Mesenchymal stem cell (in vitro differentiated cells and primary cell): Measurements from ENCODE around the gene LBP.

Source experiments
- DNase-seq: peaks from one replicate; pipeline ENCODE4 v3.0.0-alpha.2; 2013
- H2AFZ ChIP-seq: one replicate; pipeline ENCODE4 v1.6.1; 2013; ENCODE audit warnings: low read depth, mild to moderate bottlenecking, control low read depth, inconsistent platforms, low read length, moderate library complexity
- H2AK5ac ChIP-seq: 2 replicates; pipeline ENCODE4 v1.6.1; 2013; ENCODE audit warnings: low read length, moderate library complexity, mild to moderate bottlenecking, inconsistent platforms; ENCODE audit not compliant: severe bottlenecking
- H2BK120ac ChIP-seq: one replicate; pipeline ENCODE4 v1.6.1; 2013; ENCODE audit warnings: low read depth, mild to moderate bottlenecking, inconsistent platforms, low read length, moderate library complexity
- H2BK12ac ChIP-seq, 2 experiments: one replicate each; pipeline ENCODE4 v1.6.1; 2013; ENCODE audit warnings: inconsistent platforms in 2 of 2, low read length in 2 of 2, mild to moderate bottlenecking in 2 of 2, moderate library complexity in 2 of 2, control low read depth in 1 of 2
- H2BK15ac ChIP-seq: one replicate; pipeline ENCODE4 v1.6.1; 2013; ENCODE audit warnings: mild to moderate bottlenecking, low read depth, inconsistent platforms; ENCODE audit not compliant: poor library complexity, severe bottlenecking
- H2BK5ac ChIP-seq: 2 replicates; pipeline ENCODE4 v1.6.1; 2013; ENCODE audit warnings: low read depth, mild to moderate bottlenecking, low read length, control low read depth, inconsistent platforms; ENCODE audit not compliant: poor library complexity, severe bottlenecking
- H3K14ac ChIP-seq, 2 experiments: one replicate each; pipeline ENCODE4 v1.6.1; 2013; ENCODE audit warnings: inconsistent platforms in 2 of 2, low read length in 2 of 2, control low read depth in 1 of 2, mild to moderate bottlenecking in 1 of 2, moderate library complexity in 1 of 2
- H3K18ac ChIP-seq, 2 experiments: one replicate each; pipeline ENCODE4 v1.6.1; 2013; ENCODE audit warnings: inconsistent platforms in 2 of 2, low read length in 2 of 2, control low read depth in 1 of 2, low read depth in 1 of 2, mild to moderate bottlenecking in 1 of 2
- H3K23ac ChIP-seq, 2 experiments: one replicate each; pipeline ENCODE4 v1.6.1; 2013; ENCODE audit warnings: inconsistent platforms in 2 of 2, low read length in 2 of 2, mild to moderate bottlenecking in 2 of 2, moderate library complexity in 2 of 2, control low read depth in 1 of 2
- H3K27ac ChIP-seq: 2 replicates; pipeline ENCODE4 v1.5.1; 2013; ENCODE audit warnings: mild to moderate bottlenecking, moderate library complexity, low read length, control low read depth, inconsistent platforms; ENCODE audit not compliant: poor library complexity, severe bottlenecking
- H3K27me3 ChIP-seq, 2 experiments: 2 replicates each; pipeline versions ENCODE4 v1.6.1 to v1.7.0; 2013; ENCODE audit warnings: low read length in 2 of 2, mild to moderate bottlenecking in 2 of 2, moderate library complexity in 2 of 2, control low read depth in 1 of 2, inconsistent platforms in 1 of 2; ENCODE audit not compliant: control insufficient read depth in 1 of 2, insufficient read depth in 1 of 2
- H3K36me3 ChIP-seq, 2 experiments: 2 replicates each; pipeline versions ENCODE4 v1.6.1 to v1.7.0; 2013; ENCODE audit warnings: low read length in 2 of 2, control low read depth in 1 of 2, inconsistent platforms in 1 of 2, low read depth in 1 of 2, mild to moderate bottlenecking in 1 of 2; ENCODE audit not compliant: insufficient read depth in 2 of 2, control insufficient read depth in 1 of 2
- H3K4ac ChIP-seq, 2 experiments: one replicate each; pipeline ENCODE4 v1.6.1; 2013; ENCODE audit warnings: inconsistent platforms in 2 of 2, low read length in 2 of 2, mild to moderate bottlenecking in 2 of 2, moderate library complexity in 2 of 2, control low read depth in 1 of 2, low read depth in 1 of 2
- H3K4me1 ChIP-seq: 2 replicates; pipeline ENCODE4 v1.6.1; 2013; ENCODE audit warnings: low read depth, low read length, control low read depth; ENCODE audit not compliant: control insufficient read depth, insufficient read depth
- H3K4me2 ChIP-seq: 2 replicates; pipeline ENCODE4 v1.6.1; 2013; ENCODE audit warnings: low read length, mild to moderate bottlenecking, inconsistent platforms; ENCODE audit not compliant: poor library complexity, severe bottlenecking
- H3K4me3 ChIP-seq, 2 experiments: 2 replicates each; pipeline versions ENCODE4 v1.5.1 to v1.7.0; 2013; ENCODE audit warnings: low read length in 2 of 2, mild to moderate bottlenecking in 2 of 2, control low read depth in 1 of 2, low read depth in 1 of 2; ENCODE audit not compliant: insufficient read depth in 1 of 2
- H3K79me1 ChIP-seq: replicated peaks from 2 replicates; pipeline ENCODE4 v1.6.1; 2013; ENCODE audit warnings: mild to moderate bottlenecking, control low read depth, low read length, inconsistent platforms; ENCODE audit not compliant: poor library complexity, severe bottlenecking
- H3K9ac ChIP-seq: 2 replicates; pipeline ENCODE4 v1.7.0; 2013; ENCODE audit warnings: mild to moderate bottlenecking, low read length, moderate library complexity
- H3K9me3 ChIP-seq: 2 replicates; pipeline ENCODE4 v1.7.0; 2013; ENCODE audit warnings: mild to moderate bottlenecking, low read length; ENCODE audit not compliant: control insufficient read depth
- H4K8ac ChIP-seq: one replicate; pipeline ENCODE4 v1.6.1; 2013; ENCODE audit warnings: inconsistent platforms, mild to moderate bottlenecking, low read length, moderate library complexity
- H4K91ac ChIP-seq: one replicate; pipeline ENCODE4 v1.6.1; 2013; ENCODE audit warnings: mild to moderate bottlenecking, low read length, inconsistent platforms
- WGBS: methylation state at CpG from one replicate; pipeline ENCODE4 v1.1.7; 2013; ENCODE audit warnings: mixed read lengths; 5-methylcytosine and 5-hydroxymethylcytosine counted together

Gene LBP

GRCh38 chr20:38357653-38358207, 11.4 kb downstream of the LBP start:
- no peak overlapping the region for H4K8ac ChIP-seq
- H3K27me3 ChIP-seq = peaks cover 0 to 10% of the 10 kb centered on the region in 2 experiments
- H3K9me3 ChIP-seq = no peaks in the 10 kb centered on the region
- no peak overlapping the region for H2AFZ ChIP-seq
- H2BK15ac ChIP-seq = no peak overlapping the region
- H2BK5ac ChIP-seq = no peak overlapping the region
- H3K18ac ChIP-seq = no peak overlapping the region
- no peak overlapping the region for H2BK120ac ChIP-seq
- H3K4me1 ChIP-seq = peaks cover 3% of the 10 kb centered on the region
- H4K91ac ChIP-seq = no peak overlapping the region
- no peak overlapping the region for H3K4ac ChIP-seq
- no peak overlapping the region for H3K23ac ChIP-seq
- DNase-seq = no peak
- H3K79me1 ChIP-seq = no peaks in the 10 kb centered on the region
- 88% methylated on average over 7 of the region's 7 CpGs for WGBS
- H3K9ac ChIP-seq = no peak overlapping the region
- no peak overlapping the region for H3K4me2 ChIP-seq
- H3K14ac ChIP-seq = no peak overlapping the region
- H3K4me3 ChIP-seq = no peak overlapping the region
- no peak overlapping the region for H3K27ac ChIP-seq
- H3K36me3 ChIP-seq = no peaks in the 10 kb centered on the region
- no peak overlapping the region for H2BK12ac ChIP-seq
- no peak overlapping the region for H2AK5ac ChIP-seq

GRCh38 chr20:38358556-38358955, 12.3 kb downstream of the LBP start:
- H3K79me1 ChIP-seq = no peaks in the 10 kb centered on the region
- H3K4me3 ChIP-seq = no peak overlapping the region
- peaks cover 2 to 14% of the 10 kb centered on the region in 2 experiments for H3K27me3 ChIP-seq
- no peak overlapping the region for H2BK5ac ChIP-seq
- H3K27ac ChIP-seq = no peak overlapping the region
- no peak overlapping the region for H2BK12ac ChIP-seq
- no peak overlapping the region for H2BK120ac ChIP-seq
- H2BK15ac ChIP-seq = no peak overlapping the region
- no peaks in the 10 kb centered on the region for H3K36me3 ChIP-seq
- no peak overlapping the region for H3K9ac ChIP-seq
- H3K4me1 ChIP-seq = peaks cover 3% of the 10 kb centered on the region
- H4K8ac ChIP-seq = no peak overlapping the region
- H3K18ac ChIP-seq = no peak overlapping the region
- H3K23ac ChIP-seq = no peak overlapping the region
- no peak overlapping the region for H2AFZ ChIP-seq
- WGBS = 83% methylated on average over 7 of the region's 7 CpGs
- H2AK5ac ChIP-seq = no peak overlapping the region
- no peak overlapping the region for H3K14ac ChIP-seq
- H3K4ac ChIP-seq = no peak overlapping the region
- H4K91ac ChIP-seq = no peak overlapping the region
- no peak overlapping the region for H3K4me2 ChIP-seq
- no peak for DNase-seq
- no peaks in the 10 kb centered on the region for H3K9me3 ChIP-seq

GRCh38 chr20:38363004-38363747, 16.9 kb downstream of the LBP start:
- H2BK15ac ChIP-seq = no peak overlapping the region
- WGBS = 88% methylated on average over 8 of the region's 8 CpGs
- no peaks in the 10 kb centered on the region for H3K4me1 ChIP-seq

GRCh38 chr20:38369389-38369788, 23.1 kb downstream of the LBP start:
- Histone ChIP-seq H2BK5ac (no peak overlapping the region), H4K8ac (no peak overlapping the region), H3K4ac (no peak overlapping the region), H3K4me1 (no peaks in the 10 kb centered on the region), H3K9ac (no peak overlapping the region), H2BK120ac (no peak overlapping the region), H3K79me1 (no peaks in the 10 kb centered on the region), H2AK5ac (no peak overlapping the region), H2BK12ac (no peak overlapping the region), H3K4me2 (no peak overlapping the region), H4K91ac (no peak overlapping the region), H3K9me3 (no peaks in the 10 kb centered on the region), H3K36me3 (no peaks in the 10 kb centered on the region), H2AFZ (no peak overlapping the region), H3K14ac (no peak overlapping the region), H3K27ac (no peak overlapping the region), H3K27me3 (peaks cover 24 to 45% of the 10 kb centered on the region in 2 experiments), H2BK15ac (no peak overlapping the region), H3K4me3 (no peak overlapping the region), H3K23ac (no peak overlapping the region), H3K18ac (no peak overlapping the region)
- 55% methylated on average over 2 of the region's 2 CpGs for WGBS
- DNase-seq = no peak

More at GRCh38 chr20:38363004-38363747, 16.9 kb downstream of the LBP start:
- no peak overlapping the region for H2AFZ ChIP-seq
- H2BK12ac ChIP-seq = no peak overlapping the region
- no peak overlapping the region for H3K27ac ChIP-seq
- H2AK5ac ChIP-seq = no peak overlapping the region
- H3K4ac ChIP-seq = no peak overlapping the region
- H3K79me1 ChIP-seq = no peaks in the 10 kb centered on the region
- no peak overlapping the region for H2BK120ac ChIP-seq
- H3K4me2 ChIP-seq = no peak overlapping the region
- no peak overlapping the region for H3K18ac ChIP-seq
- no peak overlapping the region for H3K4me3 ChIP-seq
- no peak overlapping the region for H2BK5ac ChIP-seq
- no peak overlapping the region for H4K91ac ChIP-seq
- H3K27me3 ChIP-seq = peaks cover 12 to 21% of the 10 kb centered on the region in 2 experiments
- H3K9me3 ChIP-seq = no peaks in the 10 kb centered on the region
- no peak overlapping the region for H3K23ac ChIP-seq
- no peak overlapping the region for H3K14ac ChIP-seq
- no peak overlapping the region for H4K8ac ChIP-seq
- DNase-seq = no peak
- H3K36me3 ChIP-seq = no peaks in the 10 kb centered on the region
- H3K9ac ChIP-seq = no peak overlapping the region
